WTC11 (cell line): ENCODE data around the gene DBNL.

Experiments used
- NFYB ChIP-seq: sonication (generic); formaldehyde crosslinking; conservative IDR thresholded peaks from 2 replicates; pipeline ENCODE4 v1.8.0; 2022; ENCODE audit warnings: low read depth, missing genetic modification reagents
- TF ChIP-seq, protein P1 (sequence below): fragments of 200-600 bp; IDR thresholded peaks from 2 replicates; pipeline ENCODE4 v1.8.0; 2022; ENCODE audit warnings: antibody characterized with exemption

DNA sequence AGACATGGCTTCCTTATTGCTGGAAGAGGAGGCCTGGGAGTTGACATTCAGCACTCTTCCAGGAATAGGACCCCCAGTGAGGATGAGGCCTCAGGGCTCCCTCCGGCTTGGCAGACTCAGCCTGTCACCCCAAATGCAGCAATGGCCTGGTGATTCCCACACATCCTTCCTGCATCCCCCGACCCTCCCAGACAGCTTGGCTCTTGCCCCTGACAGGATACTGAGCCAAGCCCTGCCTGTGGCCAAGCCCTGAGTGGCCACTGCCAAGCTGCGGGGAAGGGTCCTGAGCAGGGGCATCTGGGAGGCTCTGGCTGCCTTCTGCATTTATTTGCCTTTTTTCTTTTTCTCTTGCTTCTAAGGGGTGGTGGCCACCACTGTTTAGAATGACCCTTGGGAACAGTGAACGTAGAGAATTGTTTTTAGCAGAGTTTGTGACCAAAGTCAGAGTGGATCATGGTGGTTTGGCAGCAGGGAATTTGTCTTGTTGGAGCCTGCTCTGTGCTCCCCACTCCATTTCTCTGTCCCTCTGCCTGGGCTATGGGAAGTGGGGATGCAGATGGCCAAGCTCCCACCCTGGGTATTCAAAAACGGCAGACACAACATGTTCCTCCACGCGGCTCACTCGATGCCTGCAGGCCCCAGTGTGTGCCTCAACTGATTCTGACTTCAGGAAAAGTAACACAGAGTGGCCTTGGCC is 16.6 kb downstream of the DBNL start:
- TF ChIP-seq, protein P1, sequence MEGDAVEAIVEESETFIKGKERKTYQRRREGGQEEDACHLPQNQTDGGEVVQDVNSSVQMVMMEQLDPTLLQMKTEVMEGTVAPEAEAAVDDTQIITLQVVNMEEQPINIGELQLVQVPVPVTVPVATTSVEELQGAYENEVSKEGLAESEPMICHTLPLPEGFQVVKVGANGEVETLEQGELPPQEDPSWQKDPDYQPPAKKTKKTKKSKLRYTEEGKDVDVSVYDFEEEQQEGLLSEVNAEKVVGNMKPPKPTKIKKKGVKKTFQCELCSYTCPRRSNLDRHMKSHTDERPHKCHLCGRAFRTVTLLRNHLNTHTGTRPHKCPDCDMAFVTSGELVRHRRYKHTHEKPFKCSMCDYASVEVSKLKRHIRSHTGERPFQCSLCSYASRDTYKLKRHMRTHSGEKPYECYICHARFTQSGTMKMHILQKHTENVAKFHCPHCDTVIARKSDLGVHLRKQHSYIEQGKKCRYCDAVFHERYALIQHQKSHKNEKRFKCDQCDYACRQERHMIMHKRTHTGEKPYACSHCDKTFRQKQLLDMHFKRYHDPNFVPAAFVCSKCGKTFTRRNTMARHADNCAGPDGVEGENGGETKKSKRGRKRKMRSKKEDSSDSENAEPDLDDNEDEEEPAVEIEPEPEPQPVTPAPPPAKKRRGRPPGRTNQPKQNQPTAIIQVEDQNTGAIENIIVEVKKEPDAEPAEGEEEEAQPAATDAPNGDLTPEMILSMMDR, result no peak
- no peak for TF ChIP-seq NFYB (CRISPR knock-in tag)
